Lower leg skin (tissue), 3 donors: Measurements from ENCODE around the gene TRIM9.

ENCODE experiments used
- POLR2A ChIP-seq, 2 donors: fragments of 450-650 bp; IDR thresholded peaks; one replicate each; pipeline ENCODE4 v1.6.1; 2016 to 2017; ENCODE audit warnings: antibody characterized with exemption in 2 of 2, mild to moderate bottlenecking in 1 of 2, moderate library complexity in 1 of 2
- TF ChIP-seq, protein P1 (sequence below), 3 donors: fragments of 450-650 bp; IDR thresholded peaks; one replicate each; pipeline ENCODE4 v1.5.1; 2016; ENCODE audit warnings: antibody characterized with exemption in 3 of 3, mild to moderate bottlenecking in 3 of 3, moderate library complexity in 2 of 3

- TF ChIP-seq, protein P1, sequence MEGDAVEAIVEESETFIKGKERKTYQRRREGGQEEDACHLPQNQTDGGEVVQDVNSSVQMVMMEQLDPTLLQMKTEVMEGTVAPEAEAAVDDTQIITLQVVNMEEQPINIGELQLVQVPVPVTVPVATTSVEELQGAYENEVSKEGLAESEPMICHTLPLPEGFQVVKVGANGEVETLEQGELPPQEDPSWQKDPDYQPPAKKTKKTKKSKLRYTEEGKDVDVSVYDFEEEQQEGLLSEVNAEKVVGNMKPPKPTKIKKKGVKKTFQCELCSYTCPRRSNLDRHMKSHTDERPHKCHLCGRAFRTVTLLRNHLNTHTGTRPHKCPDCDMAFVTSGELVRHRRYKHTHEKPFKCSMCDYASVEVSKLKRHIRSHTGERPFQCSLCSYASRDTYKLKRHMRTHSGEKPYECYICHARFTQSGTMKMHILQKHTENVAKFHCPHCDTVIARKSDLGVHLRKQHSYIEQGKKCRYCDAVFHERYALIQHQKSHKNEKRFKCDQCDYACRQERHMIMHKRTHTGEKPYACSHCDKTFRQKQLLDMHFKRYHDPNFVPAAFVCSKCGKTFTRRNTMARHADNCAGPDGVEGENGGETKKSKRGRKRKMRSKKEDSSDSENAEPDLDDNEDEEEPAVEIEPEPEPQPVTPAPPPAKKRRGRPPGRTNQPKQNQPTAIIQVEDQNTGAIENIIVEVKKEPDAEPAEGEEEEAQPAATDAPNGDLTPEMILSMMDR (IDR thresholded peaks at IDR 0.05) = no peak
- no peak for TF ChIP-seq POLR2A (IDR thresholded peaks at IDR 0.05)
Observed at GRCh38 chr14:50977863-50978528, 116.9 kb downstream of the TRIM9 start.
